GM18907 (cell line): Measurements from ENCODE around the gene FABP2.
"Not testable (repeated sequence)": the region's sequence is repeated elsewhere in the genome, so short reads cannot be mapped to it uniquely, and the experiment has no call there.

ENCODE experiments used
- ATAC-seq: cut with Tn5 transposase; IDR thresholded peaks from one replicate; pipeline ENCODE4 v1.9.1; 2021; ENCODE audit warnings: mild to moderate bottlenecking, moderate library complexity; ENCODE audit not compliant: unreplicated experiment

Gene FABP2

GRCh38 chr4:119321921-119322687 is at the start of gene FABP2:
TSS of gene FABP2 (minus strand) at chr4:119322138. CDS start at chr4:119322102, 36 bp downstream.
- ATAC-seq = no peak

- peak; percentile 55 for ATAC-seq
Measured at GRCh38 chr4:119370951-119371683, 49.2 kb upstream of the FABP2 start.

- peak; percentile 94 for ATAC-seq
Measured at GRCh38 chr4:119370392-119370791, 48.5 kb upstream of the FABP2 start.

- not testable (repeated sequence) for ATAC-seq
Measured at GRCh38 chr4:119366802-119367201, 44.9 kb upstream of the FABP2 start.

GRCh38 chr4:119364203-119364602 is 42.3 kb upstream of the FABP2 start:
- not testable (repeated sequence) for ATAC-seq

- ATAC-seq = not testable (repeated sequence)
Measured at GRCh38 chr4:119363372-119363771, 41.4 kb upstream of the FABP2 start.

GRCh38 chr4:119362413-119362812 is 40.5 kb upstream of the FABP2 start:
- ATAC-seq = not testable (repeated sequence)

- ATAC-seq = not testable (repeated sequence)
Measured at GRCh38 chr4:119359873-119360272, 37.9 kb upstream of the FABP2 start.

- ATAC-seq = not testable (repeated sequence)
Measured at GRCh38 chr4:119356796-119357195, 34.9 kb upstream of the FABP2 start.

GRCh38 chr4:119356041-119356440 is 34.1 kb upstream of the FABP2 start:
- not testable (repeated sequence) for ATAC-seq

- ATAC-seq = not testable (repeated sequence)
Measured at GRCh38 chr4:119353364-119353763, 31.4 kb upstream of the FABP2 start.

- ATAC-seq = not testable (repeated sequence)
Measured at GRCh38 chr4:119348169-119348568, 26.2 kb upstream of the FABP2 start.

- ATAC-seq = not testable (repeated sequence)
Measured at GRCh38 chr4:119343293-119343692, 21.4 kb upstream of the FABP2 start.

GRCh38 chr4:119339895-119340294 is 18.0 kb upstream of the FABP2 start:
- not testable (repeated sequence) for ATAC-seq

- no peak for ATAC-seq
Measured at GRCh38 chr4:119337010-119337409, 15.1 kb upstream of the FABP2 start.

GRCh38 chr4:119336332-119336979 is 14.5 kb upstream of the FABP2 start:
- ATAC-seq = not testable (repeated sequence)

GRCh38 chr4:119329835-119330620 is 8.1 kb upstream of the FABP2 start:
- ATAC-seq = no peak

- ATAC-seq = no peak
Measured at GRCh38 chr4:119328695-119329094, 6.8 kb upstream of the FABP2 start.

GRCh38 chr4:119317990-119318389 is 3.9 kb downstream of the FABP2 start:
- ATAC-seq = no peak

GRCh38 chr4:119315036-119315435 is 6.9 kb downstream of the FABP2 start:
- ATAC-seq = no peak

- ATAC-seq = peak; percentile 78
Measured at GRCh38 chr4:119314356-119314755, 7.6 kb downstream of the FABP2 start.
